ENCODE data around the gene ZNF862. TPM values are rescaled to one million over a fixed set of nuclear protein-coding genes. Genes with fewer than 3 reads are reported as not detected.

The ZNF862 gene
- polyA plus RNA-seq, 1 of the 3 experiments (the other 2 are of a cell fraction) = 17.3 TPM

- DNase-seq = no peak
- Histone ChIP-seq H3K36me3 (replicated peaks in 1 of 2; ENCODE audit: control insufficient read depth in 1 of 2, insufficient read depth in 2 of 2, low read length in 1 of 2) (peaks cover 13 to 39% of the 10 kb centered on the region in 2 experiments), H3F3A (replicated peaks; ENCODE audit: insufficient read depth) (no peaks in the 10 kb centered on the region), H3K27me3 (ENCODE audit: insufficient read depth) (no peaks in the 10 kb centered on the region), H3K9me2 (no peaks in the 10 kb centered on the region), H4K20me1 (ENCODE audit: insufficient read depth) (no peaks in the 10 kb centered on the region), H3K4me1 (ENCODE audit: control insufficient read depth in 1 of 2, insufficient read depth in 2 of 2, low read depth in 1 of 2, low read length in 1 of 2) (peaks cover 16% of the 10 kb centered on the region in 2 experiments), H3K4me3 (ENCODE audit: low read depth in 2 of 2, low read length in 1 of 2) (no peak overlapping the region), H2AFZ (ENCODE audit: low read depth) (no peak overlapping the region), H3K27ac (ENCODE audit: low read depth in 2 of 2, low read length in 1 of 2) (no peak overlapping the region), H3K79me2 (ENCODE audit: insufficient read depth) (no peaks in the 10 kb centered on the region), H3K4me2 (no peak overlapping the region), H3K9me3 (no peaks in the 10 kb centered on the region), H3K9ac (no peak overlapping the region)
- POLR2A ChIA-PET = interaction anchor here (0.8 to 1.2 kb wide), 2 partner anchors 11 to 13 kb away, joined by 3 read pairs; partner anchors contain the start of gene ZNF862
- no peak for TF ChIP-seq POLR2AphosphoS5 (IDR thresholded peaks at IDR 0.05; ENCODE audit: low read depth, low read length)
- TF ChIP-seq TCF12 (IDR thresholded peaks at IDR 0.05) = no peak
- TF ChIP-seq MEF2A (IDR thresholded peaks at IDR 0.05; ENCODE audit: borderline replicate concordance, low read depth) = no peak
- TF ChIP-seq YY1 (IDR thresholded peaks at IDR 0.05; ENCODE audit: low read depth) = no peak
- no peak for TF ChIP-seq FOSL2 (IDR thresholded peaks at IDR 0.05; ENCODE audit: borderline replicate concordance, low read depth)
- TF ChIP-seq RAD21 (IDR thresholded peaks at IDR 0.05; ENCODE audit: low read length) = no peak
- TF ChIP-seq JUND (IDR thresholded peaks at IDR 0.05) = no peak
- CTCF ChIA-PET = interaction anchor here (1.1 to 2.1 kb wide), 7 partner anchors 11 to 109 kb away, joined by 3 to 8 read pairs (median 5); no protein-coding TSS in a partner anchor
- WGBS (ENCODE audit: low lambda C conversion rate) = 90% methylated on average over 4 of the region's 4 CpGs
These were observed 12.5 kb downstream of the ZNF862 start for GRCh38 chr7:149850716-149851115.

GRCh38 chr7:149851449-149851848, 13.3 kb downstream of the ZNF862 start:
- Histone ChIP-seq H3K4me3 (ENCODE audit: low read depth in 2 of 2, low read length in 1 of 2) (no peak overlapping the region), H3F3A (replicated peaks; ENCODE audit: insufficient read depth) (no peaks in the 10 kb centered on the region), H3K9ac (no peak overlapping the region), H3K27me3 (ENCODE audit: insufficient read depth) (no peaks in the 10 kb centered on the region), H3K36me3 (replicated peaks in 1 of 2; ENCODE audit: control insufficient read depth in 1 of 2, insufficient read depth in 2 of 2, low read length in 1 of 2) (peaks cover 11 to 31% of the 10 kb centered on the region in 2 experiments), H3K9me2 (no peaks in the 10 kb centered on the region), H3K79me2 (ENCODE audit: insufficient read depth) (no peaks in the 10 kb centered on the region), H3K4me1 (ENCODE audit: control insufficient read depth in 1 of 2, insufficient read depth in 2 of 2, low read depth in 1 of 2, low read length in 1 of 2) (peaks cover 19 to 21% of the 10 kb centered on the region in 2 experiments), H4K20me1 (ENCODE audit: insufficient read depth) (no peaks in the 10 kb centered on the region), H2AFZ (ENCODE audit: low read depth) (no peak overlapping the region), H3K9me3 (no peaks in the 10 kb centered on the region), H3K27ac (ENCODE audit: low read depth in 2 of 2, low read length in 1 of 2) (no peak overlapping the region), H3K4me2 (no peak overlapping the region)
- POLR2A ChIA-PET = no interaction called here
- no peak for DNase-seq
- CTCF ChIA-PET = interaction anchor here (0.7 to 1.1 kb wide), 2 partner anchors 26 to 28 kb away, joined by 3 read pairs; no protein-coding TSS in a partner anchor
- WGBS (ENCODE audit: low lambda C conversion rate) = 89% methylated on average over 9 of the region's 9 CpGs
- TF ChIP-seq CTCF (IDR thresholded peaks at IDR 0.05) (no peak), NFIC (IDR thresholded peaks at IDR 0.05; ENCODE audit: borderline replicate concordance) (no peak), YY1 (IDR thresholded peaks at IDR 0.05; ENCODE audit: low read depth) (no peak), EP300 (IDR thresholded peaks at IDR 0.05; ENCODE audit: borderline replicate concordance in 1 of 2, low read depth in 1 of 2, low read length in 1 of 2) (no peak), FOXM1 (IDR thresholded peaks at IDR 0.05; ENCODE audit: low read depth) (no peak), TEAD4 (IDR thresholded peaks at IDR 0.05; ENCODE audit: borderline replicate concordance, insufficient read depth) (no peak), EZH2phosphoT487 (IDR thresholded peaks at IDR 0.05; ENCODE audit: borderline replicate concordance, low read depth) (no peak), GATA2 (CRISPR knock-in tag; IDR thresholded peaks at IDR 0.05) (no peak)
